Endothelial cell of umbilical vein (primary cell): Measurements from ENCODE around the gene PRIMPOL.
"Not testable (repeated sequence)": the region's sequence is repeated elsewhere in the genome, so short reads cannot be mapped to it uniquely, and the experiment has no call there.

ENCODE experiments used
- CTCF ChIP-seq, 2 donors: IDR thresholded peaks; 1 replicate in 1 of 2; 2 replicates in 1 of 2; pipeline ENCODE4 v1.5.1; 2011; ENCODE audit warnings: low read length in 2 of 2, mild to moderate bottlenecking in 2 of 2, moderate library complexity in 2 of 2, control low read depth in 1 of 2, inconsistent platforms in 1 of 2, low read depth in 1 of 2; ENCODE audit not compliant: insufficient read depth in 1 of 2; ENCODE audit errors: extremely low read depth in 1 of 2
- EZH2 ChIP-seq: IDR thresholded peaks from 2 replicates; pipeline ENCODE4 v1.6.1; 2012; ENCODE audit warnings: borderline replicate concordance, low read depth, mild to moderate bottlenecking, moderate library complexity, low read length, inconsistent platforms; ENCODE audit not compliant: severe bottlenecking
- GATA2 ChIP-seq: IDR thresholded peaks from 2 replicates; pipeline ENCODE4 v1.7.0; 2011; ENCODE audit warnings: low read depth, mild to moderate bottlenecking, moderate library complexity, mixed read lengths, low read length; ENCODE audit not compliant: insufficient read length, insufficient read depth
- MAX ChIP-seq: IDR thresholded peaks from 2 replicates; pipeline ENCODE4 v1.6.1; 2011; ENCODE audit not compliant: insufficient read depth, insufficient read length
- POLR2A ChIP-seq: IDR thresholded peaks from 2 replicates; pipeline ENCODE4 v1.6.1; 2012; ENCODE audit warnings: low read depth, mild to moderate bottlenecking, control low read depth, low read length
- POLR2AphosphoS5 ChIP-seq: IDR thresholded peaks from 2 replicates; pipeline ENCODE4 v1.6.1; 2012; ENCODE audit warnings: low read depth, mild to moderate bottlenecking, control low read depth, low read length, moderate library complexity; ENCODE audit not compliant: insufficient read depth

- TF ChIP-seq CTCF (IDR thresholded peaks at IDR 0.05; ENCODE audit: extremely low read depth in 1 of 2, insufficient read depth in 1 of 2, low read depth in 1 of 2, low read length in 2 of 2); POLR2A; EZH2; POLR2AphosphoS5; GATA2; MAX: not testable (repeated sequence)
These were observed 3.1 kb downstream of the PRIMPOL start for GRCh38 chr4:184652681-184653080.
